HepG2 (cell line): ENCODE measurements around the gene HES7. TPM values are rescaled to one million over a fixed set of nuclear protein-coding genes. Genes with fewer than 3 reads are reported as not detected.

Experiments used
- AHR ChIP-seq: IDR thresholded peaks from 2 replicates; pipeline ENCODE4 v1.6.1; 2018; ENCODE audit warnings: missing genetic modification reagents, missing compliant biosample characterization
- ARHGAP35 ChIP-seq: sonication (generic); formaldehyde crosslinking; IDR thresholded peaks from 2 replicates; pipeline ENCODE4 v1.9.0; 2022; ENCODE audit warnings: mild to moderate bottlenecking, inconsistent platforms, moderate library complexity, missing genetic modification reagents, borderline replicate concordance
- CBX5 ChIP-seq: sonication (generic); formaldehyde crosslinking; IDR thresholded peaks from 2 replicates; pipeline ENCODE4 v1.4.0; 2020; ENCODE audit warnings: missing genetic modification reagents, borderline replicate concordance
- FOSL1 ChIP-seq: sonication (generic); formaldehyde crosslinking; IDR thresholded peaks from 2 replicates; pipeline ENCODE4 v1.9.0; 2021; ENCODE audit warnings: missing genetic modification reagents, borderline replicate concordance
- GLI4 ChIP-seq: sonication (generic); formaldehyde crosslinking; IDR thresholded peaks from 2 replicates; pipeline ENCODE4 v1.5.1; 2020; ENCODE audit warnings: missing genetic modification reagents, mild to moderate bottlenecking, moderate library complexity, borderline replicate concordance
- KLF15 ChIP-seq: sonication (generic); formaldehyde crosslinking; IDR thresholded peaks from 2 replicates; pipeline ENCODE4 v1.8.1; 2023; ENCODE audit warnings: borderline replicate concordance, mild to moderate bottlenecking, inconsistent platforms, missing genetic modification reagents, mixed read lengths
- KLF9 ChIP-seq: IDR thresholded peaks from 2 replicates; pipeline ENCODE4 v1.6.1; 2016; ENCODE audit warnings: low read depth
- MED13 ChIP-seq: sonication (generic); formaldehyde crosslinking; IDR thresholded peaks from 2 replicates; pipeline ENCODE4 v1.5.0; 2020; ENCODE audit warnings: missing genetic modification reagents
- NAIF1 ChIP-seq: sonication (generic); formaldehyde crosslinking; IDR thresholded peaks from 2 replicates; pipeline ENCODE4 v1.5.0; 2020; ENCODE audit warnings: mild to moderate bottlenecking, missing genetic modification reagents, borderline replicate concordance
- NFKBIZ ChIP-seq: IDR thresholded peaks from 2 replicates; pipeline ENCODE4 v1.6.1; 2018; ENCODE audit warnings: missing genetic modification reagents, missing compliant biosample characterization
- NR1H2 ChIP-seq: sonication (generic); formaldehyde crosslinking; IDR thresholded peaks from 2 replicates; pipeline ENCODE4 v1.8.1; 2022; ENCODE audit warnings: low read depth, missing genetic modification reagents, borderline replicate concordance
- RAD51 ChIP-seq: fragments of 450-650 bp; IDR thresholded peaks from 2 replicates; pipeline ENCODE4 v1.6.1; 2016; ENCODE audit warnings: borderline replicate concordance
- REPIN1 ChIP-seq: sonication (generic); formaldehyde crosslinking; IDR thresholded peaks from 2 replicates; pipeline ENCODE4 v1.8.0; 2022; ENCODE audit warnings: missing genetic modification reagents, low read depth, mild to moderate bottlenecking, borderline replicate concordance
- RXRA ChIP-seq: sonication (generic); formaldehyde crosslinking; IDR thresholded peaks from 2 replicates; pipeline ENCODE4 v1.5.1; 2020; ENCODE audit warnings: missing genetic modification reagents
- SALL2 ChIP-seq: sonication (generic); formaldehyde crosslinking; IDR thresholded peaks from 2 replicates; pipeline ENCODE4 v1.8.1; 2023; ENCODE audit warnings: mild to moderate bottlenecking, missing genetic modification reagents, inconsistent platforms
- SETDB1 ChIP-seq: sonication (generic); formaldehyde crosslinking; IDR thresholded peaks from 2 replicates; pipeline ENCODE4 v1.5.1; 2020; ENCODE audit warnings: missing genetic modification reagents, mild to moderate bottlenecking, borderline replicate concordance
- SKI ChIP-seq: fragments of 450-650 bp; IDR thresholded peaks from one replicate; pipeline ENCODE4 v1.6.1; 2018; ENCODE audit warnings: mild to moderate bottlenecking; ENCODE audit not compliant: partially characterized antibody
- SRSF4 ChIP-seq: fragments of 200-400 bp; formaldehyde crosslinking; IDR thresholded peaks from one replicate; pipeline ENCODE4 v1.6.1; 2018; ENCODE audit warnings: mild to moderate bottlenecking, low read depth, low read length, moderate library complexity; ENCODE audit not compliant: poor library complexity, severe bottlenecking
- STAG1 ChIP-seq: sonication (generic); formaldehyde crosslinking; IDR thresholded peaks from 2 replicates; pipeline ENCODE4 v1.4.0; 2020; ENCODE audit warnings: missing genetic modification reagents
- ZBTB4 ChIP-seq: sonication (generic); formaldehyde crosslinking; IDR thresholded peaks from 2 replicates; pipeline ENCODE4 v1.4.0; 2020; ENCODE audit warnings: missing genetic modification reagents, mild to moderate bottlenecking, borderline replicate concordance
- ZNF12 ChIP-seq: sonication (generic); formaldehyde crosslinking; IDR thresholded peaks from 2 replicates; pipeline ENCODE4 v1.5.0; 2020; ENCODE audit warnings: missing genetic modification reagents
- ZNF629 ChIP-seq: sonication (generic); formaldehyde crosslinking; conservative IDR thresholded peaks from 2 replicates; pipeline ENCODE4 v1.5.0; 2020; ENCODE audit warnings: missing genetic modification reagents
- ZNF740 ChIP-seq: sonication (generic); formaldehyde crosslinking; IDR thresholded peaks from 2 replicates; pipeline ENCODE4 v1.4.0; 2020; ENCODE audit warnings: missing genetic modification reagents
- polyA plus RNA-seq, 8 experiments: library from polyadenylated mRNA; depleted of rRNA in 3 of 8; stranded (reverse) in 7 of 8; unstranded in 1 of 8; fragments of >200 nt; fragmentation: Illumina TruSeq in 4 of 8; extraction: Trizol in 4 of 8; gene quantifications; 2 replicates each; pipeline versions ENCODE4 v1.2.1 to v1.2.3, GENCODE V29; 2011 to 2016; ENCODE audit warnings: low read depth in 4 of 8, missing spikeins in 1 of 8, mixed read lengths in 1 of 8; ENCODE audit not compliant: insufficient read depth in 1 of 8
- total RNA-seq, 5 experiments: library from RNA; depleted of rRNA; stranded (reverse); fragments of >200 nt; fragmentation: Illumina TruSeq; extraction: Trizol; gene quantifications; 2 replicates each; pipeline ENCODE4 v1.2.3, GENCODE V29; 2016; ENCODE audit warnings: low read depth in 1 of 5
- TF ChIP-seq, protein P1 (sequence below): sonication (generic); formaldehyde crosslinking; IDR thresholded peaks from 2 replicates; pipeline ENCODE4 v1.5.0; 2020; ENCODE audit warnings: mild to moderate bottlenecking, missing genetic modification reagents, moderate library complexity
- TF ChIP-seq, protein P2 (sequence below): IDR thresholded peaks from 2 replicates; pipeline ENCODE4 v1.6.1; 2016; ENCODE audit warnings: missing genetic modification reagents, missing compliant biosample characterization

The HES7 gene
- total and polyA plus RNA-seq, 2 of the 13 experiments (the other 11 are each of a cell fraction or from before 2014, with no cell fraction given): not detected

DNA sequence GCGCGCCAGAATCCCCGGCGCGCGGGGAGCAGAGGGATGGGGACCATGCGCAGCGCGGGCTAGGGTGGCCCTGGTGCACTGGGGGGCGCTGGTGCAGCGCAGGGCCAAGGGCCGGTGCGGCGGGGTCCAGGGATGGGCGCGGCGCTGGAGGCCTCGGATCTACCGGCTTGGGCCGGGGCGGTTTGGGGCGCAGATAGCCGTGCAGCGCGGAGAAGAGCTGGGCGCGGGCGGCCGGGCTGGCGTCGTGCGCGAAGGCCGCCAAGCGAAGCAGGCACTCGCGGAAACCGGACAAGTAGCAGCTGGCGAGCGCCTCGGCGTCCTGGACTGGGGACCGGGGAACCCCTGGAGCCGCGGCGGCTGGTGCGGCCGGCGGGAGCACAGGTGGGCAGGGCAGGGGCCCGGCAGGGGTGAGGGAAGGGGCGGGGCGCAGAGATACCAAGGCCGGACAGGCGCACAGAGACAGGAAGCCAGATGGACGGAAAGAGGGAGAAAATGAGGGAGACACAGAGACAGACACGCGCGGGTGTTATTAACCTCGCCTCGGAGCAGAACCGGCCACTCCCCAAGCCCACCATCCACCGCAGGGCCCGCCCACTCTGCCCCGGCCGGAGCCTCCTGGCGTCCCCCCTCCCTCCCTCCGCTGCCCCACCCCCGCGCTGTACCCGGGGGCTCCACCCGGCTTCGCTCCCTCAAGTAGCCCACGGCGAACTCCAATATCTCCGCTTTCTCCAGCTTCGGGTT, 2.1 kb downstream of the HES7 start (continued):
- TF ChIP-seq SKI: no peak
- TF ChIP-seq, protein P1, sequence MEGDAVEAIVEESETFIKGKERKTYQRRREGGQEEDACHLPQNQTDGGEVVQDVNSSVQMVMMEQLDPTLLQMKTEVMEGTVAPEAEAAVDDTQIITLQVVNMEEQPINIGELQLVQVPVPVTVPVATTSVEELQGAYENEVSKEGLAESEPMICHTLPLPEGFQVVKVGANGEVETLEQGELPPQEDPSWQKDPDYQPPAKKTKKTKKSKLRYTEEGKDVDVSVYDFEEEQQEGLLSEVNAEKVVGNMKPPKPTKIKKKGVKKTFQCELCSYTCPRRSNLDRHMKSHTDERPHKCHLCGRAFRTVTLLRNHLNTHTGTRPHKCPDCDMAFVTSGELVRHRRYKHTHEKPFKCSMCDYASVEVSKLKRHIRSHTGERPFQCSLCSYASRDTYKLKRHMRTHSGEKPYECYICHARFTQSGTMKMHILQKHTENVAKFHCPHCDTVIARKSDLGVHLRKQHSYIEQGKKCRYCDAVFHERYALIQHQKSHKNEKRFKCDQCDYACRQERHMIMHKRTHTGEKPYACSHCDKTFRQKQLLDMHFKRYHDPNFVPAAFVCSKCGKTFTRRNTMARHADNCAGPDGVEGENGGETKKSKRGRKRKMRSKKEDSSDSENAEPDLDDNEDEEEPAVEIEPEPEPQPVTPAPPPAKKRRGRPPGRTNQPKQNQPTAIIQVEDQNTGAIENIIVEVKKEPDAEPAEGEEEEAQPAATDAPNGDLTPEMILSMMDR (CRISPR knock-in tag): peak; percentile 85
- no peak; the same call in 1 of the 2 replicates for TF ChIP-seq MED13 (CRISPR knock-in tag)
- no peak for TF ChIP-seq SETDB1 (CRISPR knock-in tag)
- no peak for TF ChIP-seq KLF15 (CRISPR knock-in tag)
- no peak for TF ChIP-seq SRSF4
- no peak for TF ChIP-seq ZNF12 (CRISPR knock-in tag)
- TF ChIP-seq SALL2 (CRISPR knock-in tag): 0 out of 2 replicates have a peak, but pooled peaks have one; percentile 54
- TF ChIP-seq REPIN1 (CRISPR knock-in tag): 0 out of 2 replicates have a peak, but pooled peaks have one; percentile 45
- TF ChIP-seq FOSL1 (CRISPR knock-in tag): no peak
- no peak for TF ChIP-seq ZNF740 (CRISPR knock-in tag)
- no peak for TF ChIP-seq CBX5
- no peak for TF ChIP-seq KLF9 (CRISPR knock-in tag)
- TF ChIP-seq NR1H2 (CRISPR knock-in tag): 0 out of 2 replicates have a peak, but pooled peaks have one; percentile 27
- no peak for TF ChIP-seq ZNF629 (CRISPR knock-in tag)
- TF ChIP-seq RXRA: 0 out of 2 replicates have a peak, but pooled peaks have one; percentile 30
- no peak for TF ChIP-seq ZBTB4 (CRISPR knock-in tag)
- no peak for TF ChIP-seq GLI4 (CRISPR knock-in tag)
- no peak for TF ChIP-seq NFKBIZ (CRISPR knock-in tag)
- no peak for TF ChIP-seq ARHGAP35 (CRISPR knock-in tag)
- TF ChIP-seq AHR (CRISPR knock-in tag): no peak
- TF ChIP-seq, protein P2, sequence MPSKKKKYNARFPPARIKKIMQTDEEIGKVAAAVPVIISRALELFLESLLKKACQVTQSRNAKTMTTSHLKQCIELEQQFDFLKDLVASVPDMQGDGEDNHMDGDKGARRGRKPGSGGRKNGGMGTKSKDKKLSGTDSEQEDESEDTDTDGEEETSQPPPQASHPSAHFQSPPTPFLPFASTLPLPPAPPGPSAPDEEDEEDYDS (CRISPR knock-in tag): no peak
- TF ChIP-seq NAIF1 (CRISPR knock-in tag): no peak
- TF ChIP-seq STAG1 (CRISPR knock-in tag): peak; percentile 87
- no peak for TF ChIP-seq RAD51
